Measurements from ENCODE around the gene NDUFC1.
A peak's percentile ranks its signal among the peaks of the same experiment; 100 is the strongest.

The NDUFC1 gene

GRCh38 chr4:139301821-139302611 lies at the start of gene NDUFC1:
NDUFC1 (minus strand) TSS chr4:139302477; CDS start chr4:139295798, 6,679 bp downstream.
- in situ Hi-C loops (cut with HindIII; ENCODE audit: low sequenced_read_pairs): loop anchor here (5.0 kb wide), 1 partner anchor 80 kb away; no protein-coding TSS in a partner anchor
- DNase-seq (ENCODE audit: low read depth): no peak
- no peak for TF ChIP-seq CTCF (IDR thresholded peaks at IDR 0.05; ENCODE audit: low read depth, low read length, missing control alignments)

GRCh38 chr4:139337612-139338011 lies 35.3 kb upstream of the NDUFC1 start:
- DNase-seq (ENCODE audit: low read depth): no peak
- in situ Hi-C loops (cut with HindIII; ENCODE audit: low sequenced_read_pairs): no loop called here
- H3K4me3 ChIP-seq (ENCODE audit: low read depth, low read length): no peak overlapping the region
- no peak for TF ChIP-seq CTCF (IDR thresholded peaks at IDR 0.05; ENCODE audit: low read depth, low read length, missing control alignments)

More at GRCh38 chr4:139301821-139302611, at the start of gene NDUFC1:
- H3K4me3 ChIP-seq (ENCODE audit: low read depth, low read length): peak within 1 kb of the TSS; percentile 69

- TF ChIP-seq CTCF (IDR thresholded peaks at IDR 0.05; ENCODE audit: low read depth, low read length, missing control alignments): no peak
- no peak for DNase-seq (ENCODE audit: low read depth)
- no peak overlapping the region for H3K4me3 ChIP-seq (ENCODE audit: low read depth, low read length)
- in situ Hi-C loops (cut with HindIII; ENCODE audit: low sequenced_read_pairs): no loop called here
These were observed 30.8 kb upstream of the NDUFC1 start for GRCh38 chr4:139333046-139333445.

- no peak for DNase-seq (ENCODE audit: low read depth)
- in situ Hi-C loops (cut with HindIII; ENCODE audit: low sequenced_read_pairs): no loop called here
- H3K4me3 ChIP-seq (ENCODE audit: low read depth, low read length): no peak overlapping the region
- TF ChIP-seq CTCF (IDR thresholded peaks at IDR 0.05; ENCODE audit: low read depth, low read length, missing control alignments): no peak
These were observed 28.9 kb upstream of the NDUFC1 start for GRCh38 chr4:139331185-139331584.

- DNase-seq (ENCODE audit: low read depth): no peak
- H3K4me3 ChIP-seq (ENCODE audit: low read depth, low read length): no peak overlapping the region
- no peak for TF ChIP-seq CTCF (IDR thresholded peaks at IDR 0.05; ENCODE audit: low read depth, low read length, missing control alignments)
- in situ Hi-C loops (cut with HindIII; ENCODE audit: low sequenced_read_pairs): no loop called here
These were observed 28.0 kb upstream of the NDUFC1 start for GRCh38 chr4:139330283-139330682.

- in situ Hi-C loops (cut with HindIII; ENCODE audit: low sequenced_read_pairs): no loop called here
- no peak for DNase-seq (ENCODE audit: low read depth)
- TF ChIP-seq CTCF (IDR thresholded peaks at IDR 0.05; ENCODE audit: low read depth, low read length, missing control alignments): no peak
- H3K4me3 ChIP-seq (ENCODE audit: low read depth, low read length): no peak overlapping the region
These were observed 27.5 kb upstream of the NDUFC1 start for GRCh38 chr4:139329665-139330200.
